HUDEP-2 (cell line): ENCODE data around the gene SMARCA4.
"Not testable (repeated sequence)": the region's sequence is repeated elsewhere in the genome, so short reads cannot be mapped to it uniquely, and the experiment has no call there.

Source experiments
- DNase-seq, 76 experiments: peaks; one replicate each; lab custom pipeline; 2025; ENCODE audit not compliant: unreplicated experiment in 76 of 76; lab: John Stamatoyannopoulos, UW

Gene SMARCA4

GRCh38 chr19:11059511-11060358 is 98.9 kb downstream of the SMARCA4 start:
- DNase-seq, result no peak

- no peak for DNase-seq
Measured at GRCh38 chr19:11061952-11062351, 101.1 kb downstream of the SMARCA4 start.

GRCh38 chr19:11063434-11063833 is 102.6 kb downstream of the SMARCA4 start:
- no peak for DNase-seq

GRCh38 chr19:11064831-11065303 is 104.0 kb downstream of the SMARCA4 start:
- peak in 67 of 76 experiments; percentile 22 to 87 (median 58) for DNase-seq

GRCh38 chr19:11066326-11066725 is 105.5 kb downstream of the SMARCA4 start:
- no peak for DNase-seq

- no peak for DNase-seq
Measured at GRCh38 chr19:11067356-11068113, 106.7 kb downstream of the SMARCA4 start.

GRCh38 chr19:11069561-11069960 is 108.7 kb downstream of the SMARCA4 start:
- no peak for DNase-seq

- no peak for DNase-seq
Measured at GRCh38 chr19:11070123-11070522, 109.3 kb downstream of the SMARCA4 start.

- no peak for DNase-seq
Measured at GRCh38 chr19:11073568-11073967, 112.7 kb downstream of the SMARCA4 start.

GRCh38 chr19:11076792-11077191 is 116.0 kb downstream of the SMARCA4 start:
- not testable (repeated sequence) for DNase-seq

- DNase-seq, result no peak
Measured at GRCh38 chr19:11078893-11079292, 118.1 kb downstream of the SMARCA4 start.

- no peak for DNase-seq
Measured at GRCh38 chr19:11079999-11080398, 119.2 kb downstream of the SMARCA4 start.

GRCh38 chr19:11087870-11088505 is 127.2 kb downstream of the SMARCA4 start:
- peak in 39 of 76 experiments; percentile 7 to 77 (median 37) for DNase-seq

GRCh38 chr19:11088506-11089253 is 127.8 kb downstream of the SMARCA4 start:
- DNase-seq, result peak in 8 of 76 experiments; percentile 8 to 36 (median 22)

GRCh38 chr19:11089254-11090013 is 128.6 kb downstream of the SMARCA4 start, which contains the start of gene LDLR:
Gene LDLR (plus strand): TSS chr19:11089463. CDS start chr19:11089549, 86 bp downstream.
- DNase-seq, result peak; percentile 54 to 98 (median 92)

GRCh38 chr19:11090014-11090263 is 129.1 kb downstream of the SMARCA4 start:
- peak in 6 of 76 experiments; percentile 48 to 89 (median 62) for DNase-seq

- peak in 75 of 76 experiments; percentile 79 to 100 (median 98) for DNase-seq
Measured at GRCh38 chr19:11090264-11090996, 129.6 kb downstream of the SMARCA4 start.

- DNase-seq, result no peak
Measured at GRCh38 chr19:11090997-11091702, 130.3 kb downstream of the SMARCA4 start.
